ENCODE results near the gene IL10RA. TPM values are rescaled to one million over a fixed set of nuclear protein-coding genes. Genes with fewer than 3 reads are reported as not detected.

The IL10RA gene
- total and polyA plus RNA-seq, 9 of the 15 experiments (the other 6 are each of a cell fraction or from before 2014, with no cell fraction given), result 0.17 to 17.3 (median 2.9) TPM

DNA sequence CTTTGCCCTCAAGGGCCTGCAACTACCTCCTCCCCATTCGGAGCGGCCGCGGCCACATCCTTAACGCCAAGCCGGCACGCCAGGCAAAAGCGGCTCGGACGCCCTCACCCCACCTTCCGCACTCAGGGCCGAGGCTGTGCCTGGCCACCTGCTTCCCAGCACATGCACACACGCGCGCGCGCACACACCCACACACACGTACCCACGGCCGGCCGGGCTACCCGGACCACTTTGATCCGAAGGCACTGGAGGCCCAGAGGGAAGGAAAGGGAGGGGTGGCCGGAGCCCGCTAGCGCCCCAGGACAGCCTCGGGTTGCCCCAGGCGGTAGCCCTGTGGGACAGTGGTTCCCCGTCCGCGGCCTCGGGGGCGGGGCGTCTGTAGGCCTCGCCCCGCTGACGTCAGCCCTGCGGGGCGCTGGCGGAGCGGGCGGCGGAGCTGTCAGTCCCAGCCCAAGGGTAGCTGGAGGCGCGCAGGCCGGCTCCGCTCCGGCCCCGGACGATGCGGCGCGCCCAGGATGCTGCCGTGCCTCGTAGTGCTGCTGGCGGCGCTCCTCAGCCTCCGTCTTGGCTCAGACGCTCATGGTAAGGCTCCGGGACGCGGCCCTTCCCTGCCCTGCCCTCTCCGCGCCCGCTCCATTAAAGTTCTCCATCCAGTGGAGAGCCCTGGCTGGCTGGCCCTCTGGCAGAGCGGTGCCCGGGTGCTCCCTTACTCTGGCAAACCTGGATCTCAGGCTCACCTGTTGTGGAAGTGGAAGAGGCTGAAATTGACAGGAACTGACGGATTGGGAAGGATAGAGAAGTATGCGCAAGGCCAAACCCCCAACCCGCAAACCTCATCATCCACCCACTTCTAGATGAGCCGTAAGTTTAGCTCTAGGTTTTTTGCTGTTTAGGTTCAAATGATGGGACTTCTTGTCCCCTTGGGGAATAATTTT is at the start of gene IL10RA (continued):
- TF ChIP-seq ATF1 (CRISPR knock-in tag; IDR thresholded peaks at IDR 0.05) (no peak), ATF1 (tag; IDR thresholded peaks at IDR 0.05) (peak; percentile 96), L3MBTL2 (IDR thresholded peaks at IDR 0.05) (peak; percentile 98), BCOR (IDR thresholded peaks at IDR 0.05) (peak; percentile 66; the same call in 1 of the 2 replicates), NCOA6 (IDR thresholded peaks at IDR 0.05) (no peak), RBM14 (IDR thresholded peaks at IDR 0.05; ENCODE audit: borderline replicate concordance, insufficient read depth, low read depth, low read length) (0 out of 2 replicates have a peak, but pooled peaks have one; percentile 65), ELF2 (CRISPR knock-in tag; IDR thresholded peaks at IDR 0.05) (no peak), TSC22D4 (tag; IDR thresholded peaks at IDR 0.05) (no peak), ZSCAN32 (CRISPR knock-in tag; IDR thresholded peaks at IDR 0.05) (no peak), CREBBP (IDR thresholded peaks at IDR 0.05; ENCODE audit: low read depth, low read length) (no peak), CXXC5 (CRISPR knock-in tag; IDR thresholded peaks at IDR 0.05) (peak; percentile 88), ZNF23 (CRISPR knock-in tag; IDR thresholded peaks at IDR 0.05) (no peak), RUNX1 (IDR thresholded peaks at IDR 0.05; ENCODE audit: low read depth) (no peak), ZNF174 (CRISPR knock-in tag; IDR thresholded peaks at IDR 0.05) (no peak), ZSCAN29 (IDR thresholded peaks at IDR 0.05) (no peak), KDM1A (IDR thresholded peaks at IDR 0.05) (peak in 1 of 2 experiments; percentile 53; a peak in 1 of 4 replicates), ZNF76 (CRISPR knock-in tag; IDR thresholded peaks at IDR 0.05; ENCODE audit: borderline replicate concordance) (no peak), SNIP1 (IDR thresholded peaks at IDR 0.05; ENCODE audit: low read depth) (no peak), SIN3A (IDR thresholded peaks at IDR 0.05; ENCODE audit: borderline replicate concordance in 2 of 2, control insufficient read depth in 1 of 2, low read depth in 2 of 2, low read length in 2 of 2) (peak in 1 of 2 experiments; percentile 38; a peak in 2 of 4 replicates), ZNF444 (CRISPR knock-in tag; IDR thresholded peaks at IDR 0.05) (no peak), PHF8 (IDR thresholded peaks at IDR 0.05; ENCODE audit: borderline replicate concordance, low read length) (peak; percentile 86; the same call in 1 of the 2 replicates), BMI1 (IDR thresholded peaks at IDR 0.05; ENCODE audit: low read length) (no peak), PTTG1 (tag; IDR thresholded peaks at IDR 0.05; ENCODE audit: low read depth) (no peak), NCOR1 (IDR thresholded peaks at IDR 0.05) (no peak)
- TF ChIP-seq, protein P1, sequence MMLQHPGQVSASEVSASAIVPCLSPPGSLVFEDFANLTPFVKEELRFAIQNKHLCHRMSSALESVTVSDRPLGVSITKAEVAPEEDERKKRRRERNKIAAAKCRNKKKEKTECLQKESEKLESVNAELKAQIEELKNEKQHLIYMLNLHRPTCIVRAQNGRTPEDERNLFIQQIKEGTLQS (IDR thresholded peaks at IDR 0.05), result peak; percentile 75
- TF ChIP-seq, protein P1 (CRISPR knock-in tag; conservative IDR thresholded peaks at IDR 0.05), result no peak
- TF ChIP-seq, protein P2, sequence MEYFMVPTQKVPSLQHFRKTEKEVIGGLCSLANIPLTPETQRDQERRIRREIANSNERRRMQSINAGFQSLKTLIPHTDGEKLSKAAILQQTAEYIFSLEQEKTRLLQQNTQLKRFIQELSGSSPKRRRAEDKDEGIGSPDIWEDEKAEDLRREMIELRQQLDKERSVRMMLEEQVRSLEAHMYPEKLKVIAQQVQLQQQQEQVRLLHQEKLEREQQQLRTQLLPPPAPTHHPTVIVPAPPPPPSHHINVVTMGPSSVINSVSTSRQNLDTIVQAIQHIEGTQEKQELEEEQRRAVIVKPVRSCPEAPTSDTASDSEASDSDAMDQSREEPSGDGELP (CRISPR knock-in tag; IDR thresholded peaks at IDR 0.05; ENCODE audit: borderline replicate concordance), result peak; percentile 76; the same call in 1 of the 2 replicates
- TF ChIP-seq, protein P3, sequence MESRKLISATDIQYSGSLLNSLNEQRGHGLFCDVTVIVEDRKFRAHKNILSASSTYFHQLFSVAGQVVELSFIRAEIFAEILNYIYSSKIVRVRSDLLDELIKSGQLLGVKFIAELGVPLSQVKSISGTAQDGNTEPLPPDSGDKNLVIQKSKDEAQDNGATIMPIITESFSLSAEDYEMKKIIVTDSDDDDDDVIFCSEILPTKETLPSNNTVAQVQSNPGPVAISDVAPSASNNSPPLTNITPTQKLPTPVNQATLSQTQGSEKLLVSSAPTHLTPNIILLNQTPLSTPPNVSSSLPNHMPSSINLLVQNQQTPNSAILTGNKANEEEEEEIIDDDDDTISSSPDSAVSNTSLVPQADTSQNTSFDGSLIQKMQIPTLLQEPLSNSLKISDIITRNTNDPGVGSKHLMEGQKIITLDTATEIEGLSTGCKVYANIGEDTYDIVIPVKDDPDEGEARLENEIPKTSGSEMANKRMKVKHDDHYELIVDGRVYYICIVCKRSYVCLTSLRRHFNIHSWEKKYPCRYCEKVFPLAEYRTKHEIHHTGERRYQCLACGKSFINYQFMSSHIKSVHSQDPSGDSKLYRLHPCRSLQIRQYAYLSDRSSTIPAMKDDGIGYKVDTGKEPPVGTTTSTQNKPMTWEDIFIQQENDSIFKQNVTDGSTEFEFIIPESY (CRISPR knock-in tag; IDR thresholded peaks at IDR 0.05), result peak; percentile 97
